ENCODE measurements around the gene C2orf78. TPM values are rescaled to one million over a fixed set of nuclear protein-coding genes. Genes with fewer than 3 reads are reported as not detected.
"Not testable (repeated sequence)": the region's sequence is repeated elsewhere in the genome, so short reads cannot be mapped to it uniquely, and the experiment has no call there.

Gene C2orf78, protein sequence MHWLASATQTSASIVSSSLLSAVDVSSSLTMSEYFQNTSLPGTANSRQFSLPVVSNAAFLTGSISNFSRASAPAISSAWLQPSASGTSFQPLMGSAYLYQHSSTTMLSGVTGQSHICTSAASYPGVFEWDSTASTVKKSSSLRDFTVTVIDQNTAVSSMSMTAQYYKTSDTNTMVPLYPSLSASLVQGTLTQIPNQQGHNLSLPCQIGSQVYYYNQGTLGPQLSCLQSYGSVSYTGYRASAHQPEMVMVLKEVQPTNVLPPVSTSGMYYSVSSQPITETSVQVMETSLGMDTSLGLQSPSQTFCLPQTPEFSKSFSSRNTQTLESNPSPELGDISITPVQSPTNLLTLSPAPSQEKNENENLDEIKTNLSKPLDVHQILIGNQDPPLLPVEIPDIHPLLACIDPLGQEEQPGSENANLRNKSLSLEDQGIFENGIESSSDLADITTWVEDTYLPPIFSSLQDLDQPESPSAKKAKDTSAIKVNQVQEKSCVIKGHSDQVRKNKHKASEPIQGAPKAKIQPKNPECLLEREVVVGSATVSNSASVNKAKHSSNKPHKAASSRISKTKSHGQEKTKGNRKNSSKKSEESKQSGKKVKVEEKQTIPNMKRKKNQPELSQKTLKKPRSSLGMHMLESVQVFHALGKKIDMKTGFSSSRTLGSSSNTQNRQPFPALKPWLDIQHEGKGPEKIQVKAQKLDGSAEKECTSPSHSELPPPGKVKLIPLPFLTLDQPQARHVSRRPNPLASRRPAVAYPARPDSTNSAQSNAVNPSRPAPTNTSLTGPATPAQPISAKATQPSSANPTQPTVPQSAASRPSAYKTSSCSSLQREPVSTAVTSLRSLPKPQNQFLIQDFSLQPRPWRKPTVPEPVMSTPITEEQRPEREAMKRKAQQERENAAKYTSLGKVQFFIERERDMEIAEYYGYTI
- total RNA-seq (not detected), polyA plus RNA-seq (not detected)
- long read RNA-seq, donor 1 = 0 reads
- long read RNA-seq, donor 2 = 0 reads
- long read RNA-seq, donor 3 = 0 reads
- long read RNA-seq, donor 4 = 0 reads
- long read RNA-seq, donor 5 = 0 reads

DNA sequence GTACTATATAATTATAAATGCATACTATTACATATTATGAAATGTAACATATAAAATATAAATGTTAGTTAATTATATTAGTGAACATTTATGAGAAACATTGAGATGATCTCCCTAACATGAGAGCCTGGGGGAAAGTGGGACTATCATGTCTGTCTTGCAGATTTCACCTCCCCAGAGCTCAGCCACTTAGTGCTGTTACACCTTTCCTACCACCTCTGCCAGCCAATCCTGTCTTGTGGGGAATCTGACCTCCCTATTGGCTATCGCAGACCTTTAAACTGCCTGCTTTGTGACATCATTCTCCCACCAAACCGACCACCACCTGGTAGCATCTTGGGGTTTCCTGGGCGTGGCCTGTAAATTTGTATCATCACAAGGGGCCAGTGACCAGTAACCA is at the start of gene C2orf78:
Gene C2orf78 (plus strand): TSS at position 301 of the 400 bp plus-strand sequence. CDS start 127 bp downstream, outside the sequence.
- not testable (repeated sequence) for H3K36me3 ChIP-seq (ENCODE audit: control insufficient read depth in 4 of 4, insufficient read depth in 4 of 4, low read length in 4 of 4); H3K27me3 ChIP-seq (ENCODE audit: control insufficient read depth in 3 of 3, insufficient read depth in 3 of 3, low read length in 2 of 3); H3K9ac ChIP-seq (ENCODE audit: insufficient read depth in 1 of 2, low read length in 2 of 2); H3K27ac ChIP-seq (ENCODE audit: low read depth in 1 of 2, low read length in 1 of 2); H3K4me3 ChIP-seq; DNase-seq; H3K4me1 ChIP-seq (ENCODE audit: control insufficient read depth in 5 of 5, insufficient read depth in 5 of 5, low read length in 5 of 5); ATAC-seq (ENCODE audit: insufficient read depth, low FRiP score); H3K9me3 ChIP-seq (ENCODE audit: control insufficient read depth in 4 of 4, insufficient read depth in 3 of 4, low read length in 3 of 4)
- WGBS, 2 donors = 34 to 64% methylated on average over 2 to 3 of the region's 3 CpGs

- ATAC-seq (ENCODE audit: insufficient read depth, low FRiP score) (no peak), DNase-seq (no peak)
- TF ChIP-seq, protein P1, sequence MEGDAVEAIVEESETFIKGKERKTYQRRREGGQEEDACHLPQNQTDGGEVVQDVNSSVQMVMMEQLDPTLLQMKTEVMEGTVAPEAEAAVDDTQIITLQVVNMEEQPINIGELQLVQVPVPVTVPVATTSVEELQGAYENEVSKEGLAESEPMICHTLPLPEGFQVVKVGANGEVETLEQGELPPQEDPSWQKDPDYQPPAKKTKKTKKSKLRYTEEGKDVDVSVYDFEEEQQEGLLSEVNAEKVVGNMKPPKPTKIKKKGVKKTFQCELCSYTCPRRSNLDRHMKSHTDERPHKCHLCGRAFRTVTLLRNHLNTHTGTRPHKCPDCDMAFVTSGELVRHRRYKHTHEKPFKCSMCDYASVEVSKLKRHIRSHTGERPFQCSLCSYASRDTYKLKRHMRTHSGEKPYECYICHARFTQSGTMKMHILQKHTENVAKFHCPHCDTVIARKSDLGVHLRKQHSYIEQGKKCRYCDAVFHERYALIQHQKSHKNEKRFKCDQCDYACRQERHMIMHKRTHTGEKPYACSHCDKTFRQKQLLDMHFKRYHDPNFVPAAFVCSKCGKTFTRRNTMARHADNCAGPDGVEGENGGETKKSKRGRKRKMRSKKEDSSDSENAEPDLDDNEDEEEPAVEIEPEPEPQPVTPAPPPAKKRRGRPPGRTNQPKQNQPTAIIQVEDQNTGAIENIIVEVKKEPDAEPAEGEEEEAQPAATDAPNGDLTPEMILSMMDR (IDR thresholded peaks at IDR 0.05; ENCODE audit: control extremely low read depth, extremely low read depth) = no peak
- Histone ChIP-seq H3K27ac (ENCODE audit: low read depth in 1 of 2, low read length in 1 of 2) (peak overlapping the region; percentile 48 to 77), H3K27me3 (ENCODE audit: control insufficient read depth in 3 of 3, insufficient read depth in 3 of 3, low read length in 2 of 3) (peaks cover 0 to 4% (median 0%) of the 10 kb centered on the region in 3 donors), H3K4me3 (peak overlapping the region; percentile 83), H3K9ac (ENCODE audit: insufficient read depth in 1 of 2, low read length in 2 of 2) (peak overlapping the region; percentile 72 to 92), H3K36me3 (ENCODE audit: control insufficient read depth in 4 of 4, insufficient read depth in 4 of 4, low read length in 4 of 4) (peaks cover 4 to 22% (median 9%) of the 10 kb centered on the region in 4 donors), H3K9me3 (ENCODE audit: control insufficient read depth in 4 of 4, insufficient read depth in 3 of 4, low read length in 3 of 4) (peaks cover 0 to 5% (median 0%) of the 10 kb centered on the region in 4 donors), H3K4me1 (ENCODE audit: control insufficient read depth in 5 of 5, insufficient read depth in 5 of 5, low read length in 5 of 5) (peaks cover 0 to 10% (median 0%) of the 10 kb centered on the region in 5 donors)
- 9 to 10% methylated on average over 8 of the region's 8 CpGs for WGBS, 2 donors
These were observed 47.6 kb upstream of the C2orf78 start for GRCh38 chr2:73736378-73736777.

DNA sequence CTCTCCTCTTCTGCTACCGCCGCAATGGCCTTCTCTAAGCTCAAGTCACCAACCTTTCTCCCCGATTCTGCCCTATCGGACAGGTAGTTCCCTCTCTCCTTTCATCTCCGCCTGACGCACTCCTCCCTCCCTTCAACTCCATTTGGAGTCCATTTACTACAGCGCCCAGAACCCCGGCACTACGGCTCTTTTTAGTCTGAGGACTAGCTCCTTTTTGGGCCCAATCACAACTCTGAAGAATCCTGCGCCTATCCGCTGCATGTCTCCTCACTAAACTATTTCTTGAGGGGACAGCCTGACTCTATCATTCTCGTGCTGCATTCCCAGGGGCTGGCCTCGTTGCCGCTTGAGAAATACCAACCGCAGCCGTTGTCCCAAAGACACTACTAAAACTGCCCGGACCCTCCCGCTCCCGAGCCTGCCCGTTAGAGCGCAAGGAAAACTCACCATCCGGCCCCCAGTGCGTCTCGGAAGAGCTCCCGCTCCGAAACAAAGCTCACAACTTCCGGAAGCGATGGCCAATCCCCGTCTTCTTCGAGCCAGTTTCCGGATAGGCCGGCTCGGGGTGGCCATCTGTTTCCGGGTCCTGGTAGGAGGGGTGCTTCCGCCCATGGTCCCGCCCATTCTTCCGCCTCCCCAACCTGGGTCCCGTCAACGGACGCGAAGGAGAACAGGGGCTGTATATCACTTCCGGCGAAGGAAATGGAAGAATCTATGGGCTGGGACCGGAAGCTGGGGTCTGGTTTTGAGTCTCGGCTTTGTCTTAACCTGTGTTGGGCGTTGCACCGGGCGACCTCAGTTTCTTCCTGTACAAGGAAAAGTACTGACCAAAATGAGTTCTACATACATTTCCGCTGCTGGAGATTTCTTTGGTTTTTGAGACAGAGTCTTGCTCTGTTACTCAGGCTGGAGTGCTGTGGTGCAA is 46.9 kb upstream of the C2orf78 start, which contains the start of gene TPRKB:
Gene TPRKB (minus strand): TSS at position 491 of the 925 bp plus-strand sequence. CDS start 2,776 bp downstream, outside the sequence.
- peak; percentile 98 to 99 (median 98) for DNase-seq

More for the DNA sequence above, 46.9 kb upstream of the C2orf78 start, which contains the start of gene TPRKB:
- Histone ChIP-seq H3K27me3 (ENCODE audit: control insufficient read depth in 3 of 3, insufficient read depth in 3 of 3, low read length in 2 of 3) (peaks cover 0 to 4% (median 0%) of the 10 kb centered on the region in 3 donors), H3K9ac (ENCODE audit: insufficient read depth in 1 of 2, low read length in 2 of 2) (peak within 1 kb of the TSS; percentile 72 to 92), H3K36me3 (ENCODE audit: control insufficient read depth in 4 of 4, insufficient read depth in 4 of 4, low read length in 4 of 4) (peaks cover 0 to 26% (median 12%) of the 10 kb centered on the region in 4 donors), H3K4me1 (ENCODE audit: control insufficient read depth in 5 of 5, insufficient read depth in 5 of 5, low read length in 5 of 5) (peaks cover 0 to 10% (median 0%) of the 10 kb centered on the region in 5 donors), H3K9me3 (ENCODE audit: control insufficient read depth in 4 of 4, insufficient read depth in 3 of 4, low read length in 3 of 4) (peaks cover 0 to 5% (median 1%) of the 10 kb centered on the region in 4 donors), H3K4me3 (peak within 1 kb of the TSS; percentile 83), H3K27ac (ENCODE audit: low read depth in 1 of 2, low read length in 1 of 2) (peak within 1 kb of the TSS; percentile 48 to 77)
- 1% methylated on average over 49 of the region's 49 CpGs for WGBS, 2 donors
- TF ChIP-seq, protein P1 (IDR thresholded peaks at IDR 0.05; ENCODE audit: control extremely low read depth, extremely low read depth) = no peak
- peak; percentile 100 for ATAC-seq (ENCODE audit: insufficient read depth, low FRiP score)
